ENCODE measurements around the gene EML4. TPM values are rescaled to one million over a fixed set of nuclear protein-coding genes. Genes with fewer than 3 reads are reported as not detected.
"Not testable (repeated sequence)": the region's sequence is repeated elsewhere in the genome, so short reads cannot be mapped to it uniquely, and the experiment has no call there.

Gene EML4
- polyA plus RNA-seq, 3 donors, result 5.3 to 16.5 (median 9.6) TPM

DNA sequence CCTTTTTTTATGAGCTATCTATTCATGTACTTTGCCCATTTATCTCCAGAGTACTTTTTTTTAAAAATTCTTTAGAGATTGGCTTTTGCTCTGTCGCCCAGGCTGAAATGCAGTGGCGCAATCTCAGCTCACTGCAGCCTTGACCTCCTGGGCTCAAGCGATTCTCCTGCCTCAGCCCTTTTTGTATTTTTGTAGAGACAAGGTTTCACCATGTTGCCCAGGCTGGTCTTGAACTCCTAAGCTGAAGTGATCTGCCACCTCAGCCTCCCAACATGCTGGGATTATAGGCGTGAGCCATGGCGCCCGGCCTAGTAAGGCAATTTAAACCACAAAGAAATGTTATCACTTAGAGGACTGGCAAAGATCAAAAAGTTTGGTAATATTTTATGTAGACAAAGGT lies 177.7 kb downstream of the EML4 start:
- not testable (repeated sequence) for H3K27ac ChIP-seq (ENCODE audit: low read depth, low read length)
- WGBS, 3 donors, result 88 to 94% (median 93%) methylated on average over 6 of the region's 6 CpGs

DNA sequence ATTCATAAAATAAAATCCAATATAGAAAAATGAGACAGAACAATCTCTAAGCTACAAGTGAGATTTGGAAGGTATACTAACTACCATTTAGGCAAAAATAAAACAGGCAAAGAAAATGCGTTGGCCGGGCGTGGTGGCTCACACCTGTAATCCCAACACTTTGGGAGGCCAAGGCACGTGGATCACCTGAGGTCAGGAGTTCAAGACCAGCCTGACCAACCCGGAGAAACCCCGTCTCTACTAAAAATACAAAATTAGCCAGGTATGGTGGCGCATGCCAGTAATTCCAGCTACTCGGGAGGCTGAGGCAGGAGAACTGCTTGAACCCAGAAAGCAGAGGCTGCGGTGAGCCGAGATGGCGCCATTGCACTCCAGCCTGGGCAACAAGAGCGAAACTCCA lies 178.4 kb downstream of the EML4 start:
- WGBS, 3 donors, result 97 to 98% (median 98%) methylated on average over 12 of the region's 12 CpGs
- not testable (repeated sequence) for H3K27ac ChIP-seq (ENCODE audit: low read depth, low read length)

DNA sequence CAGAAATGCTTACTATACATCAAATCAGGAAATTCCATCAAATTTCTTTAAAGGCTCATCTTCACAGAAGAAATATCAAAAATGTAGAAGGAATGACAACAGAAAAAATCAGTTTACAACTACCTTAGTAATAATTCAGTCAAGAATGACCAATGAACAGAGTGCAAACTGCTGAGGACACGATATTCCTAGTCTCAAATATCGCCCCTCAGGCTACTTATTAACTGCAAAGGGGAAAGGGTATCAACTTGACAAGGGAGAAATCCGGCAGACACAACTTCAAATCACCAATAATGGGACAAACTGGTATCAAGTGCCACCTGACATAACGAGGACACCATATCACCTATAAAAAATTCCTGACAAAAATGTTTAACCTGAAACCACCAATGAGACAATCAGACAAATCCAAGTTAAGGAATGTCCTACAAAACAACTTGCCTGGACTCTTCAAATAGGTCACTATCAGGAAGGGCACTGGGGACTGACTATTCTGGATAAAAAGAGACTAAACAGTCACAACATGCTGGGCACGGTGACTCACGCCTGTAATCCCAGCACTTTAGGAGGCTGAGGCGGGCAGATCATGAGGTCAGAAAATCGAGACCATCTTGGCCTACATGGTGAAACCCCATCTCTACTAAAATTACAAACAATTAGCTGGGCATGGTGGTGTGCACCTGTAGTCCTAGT lies 179.1 kb downstream of the EML4 start:
- no peak overlapping the region for H3K27ac ChIP-seq (ENCODE audit: low read depth, low read length)
- WGBS, 3 donors, result 78 to 98% (median 97%) methylated on average over 8 of the region's 8 CpGs

DNA sequence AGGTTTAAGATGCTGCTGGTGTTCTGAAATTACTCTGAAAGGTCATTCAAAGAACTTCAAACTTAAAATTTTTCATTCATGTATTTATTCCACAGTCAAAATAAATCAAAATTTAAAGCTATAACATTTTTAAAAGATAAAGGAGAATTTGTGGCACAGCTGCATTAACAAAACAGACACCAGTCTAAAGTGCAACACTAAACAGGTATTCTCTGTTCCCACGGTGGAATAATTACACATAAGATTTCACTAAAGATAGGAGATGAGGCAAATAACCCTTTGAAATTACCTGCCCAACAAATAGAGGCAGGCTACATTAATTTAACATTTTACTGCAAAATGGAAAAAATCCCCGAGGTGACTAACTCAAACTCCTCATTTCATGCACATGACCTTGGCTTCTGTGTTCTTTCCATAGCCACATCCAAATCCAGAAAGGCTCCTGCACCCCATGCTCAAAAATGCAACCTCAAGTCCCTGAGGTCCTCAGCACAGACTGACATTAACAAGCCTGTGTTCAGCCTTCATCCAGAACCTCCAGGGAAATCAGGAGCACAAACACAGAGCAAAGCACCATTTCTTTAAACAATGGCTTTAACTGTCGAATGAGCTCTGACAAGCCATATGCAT lies 181.4 kb downstream of the EML4 start:
- 49 to 87% (median 77%) methylated on average over 3 of the region's 3 CpGs for WGBS, 3 donors

DNA sequence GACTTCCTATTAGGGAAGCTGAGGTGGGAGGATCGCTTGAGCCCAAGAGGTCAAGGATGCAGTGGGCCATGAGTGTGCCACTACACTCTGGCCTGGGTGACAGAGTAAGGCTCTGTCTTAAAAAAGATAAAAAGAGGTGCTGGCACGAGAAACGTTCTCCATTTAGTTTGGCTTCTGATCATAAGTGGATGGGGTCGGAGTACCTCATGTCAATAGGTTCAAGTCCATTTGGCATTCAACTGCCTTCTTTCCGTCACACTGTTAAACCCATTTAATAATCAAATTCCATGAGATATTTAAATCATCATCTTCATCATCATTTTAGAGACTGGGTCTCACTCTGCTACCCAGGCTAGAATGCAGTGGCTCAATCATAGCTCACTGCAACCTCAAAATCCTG lies 182.7 kb downstream of the EML4 start:
- no peak overlapping the region for H3K27ac ChIP-seq (ENCODE audit: low read depth, low read length)
- WGBS, 3 donors, result 92% methylated on average over 5 of the region's 5 CpGs

More for the DNA sequence above, 181.4 kb downstream of the EML4 start:
- H3K27ac ChIP-seq (ENCODE audit: low read depth, low read length), result no peak overlapping the region

DNA sequence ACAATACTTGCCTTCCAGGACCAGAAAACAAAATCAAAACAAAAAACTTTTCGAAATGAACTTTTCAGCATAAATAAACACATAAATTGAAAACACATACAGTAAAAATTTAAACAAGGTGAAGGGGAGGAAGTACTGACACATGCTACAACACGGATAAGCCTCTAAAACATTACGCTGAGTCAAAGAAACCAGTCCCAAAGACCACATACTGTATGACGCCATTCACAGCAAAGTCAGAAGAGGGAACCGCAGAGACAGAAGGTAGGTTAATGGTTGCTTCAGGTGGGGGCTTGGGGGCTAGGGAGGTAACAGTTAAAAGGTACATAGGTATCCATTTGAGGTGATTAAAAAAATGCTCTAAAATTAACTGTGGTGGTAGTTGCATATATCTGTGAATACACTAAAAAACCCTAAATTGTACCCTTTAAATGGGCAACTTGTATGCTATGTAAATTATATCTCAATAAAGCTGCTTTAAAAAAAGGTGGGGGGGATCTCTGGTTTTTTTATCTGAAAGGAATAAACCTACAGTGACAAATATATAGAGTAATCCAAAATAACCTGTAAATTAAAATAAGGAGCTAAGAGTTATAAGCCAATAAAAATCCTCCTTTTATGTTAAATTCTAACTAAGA lies 184.8 kb downstream of the EML4 start:
- no peak overlapping the region for H3K27ac ChIP-seq (ENCODE audit: low read depth, low read length)
- WGBS, 3 donors, result 72 to 86% (median 79%) methylated on average over 5 of the region's 5 CpGs

DNA sequence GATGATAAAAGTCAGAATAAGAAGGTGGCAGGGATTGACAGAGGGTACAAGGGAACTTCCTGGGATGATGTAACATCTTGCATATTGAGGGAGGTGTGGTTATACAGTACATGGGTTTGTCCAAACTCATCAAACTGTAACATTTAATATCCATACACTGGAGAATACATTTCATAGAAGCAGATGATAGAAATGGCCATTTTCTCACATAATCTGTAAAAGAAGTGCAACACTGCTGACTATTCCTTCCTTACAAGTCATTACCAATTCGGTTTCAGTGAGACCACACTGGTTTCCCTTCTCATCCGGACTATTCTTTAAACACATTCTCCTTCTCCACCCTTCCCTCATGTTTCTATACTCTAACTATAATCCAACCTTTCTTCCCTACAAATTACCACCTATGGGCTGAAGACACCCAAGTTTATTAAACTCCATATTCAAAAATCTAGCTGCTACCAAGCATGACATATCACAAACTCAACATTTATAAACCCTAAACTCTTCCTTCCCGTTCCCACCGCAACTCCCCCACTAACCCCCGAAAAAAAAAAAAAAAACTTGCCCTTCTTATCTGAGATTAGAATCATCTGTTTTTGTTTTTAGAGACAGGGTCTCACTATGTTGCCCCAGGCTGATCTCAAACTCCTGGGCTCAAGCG lies 190.3 kb downstream of the EML4 start:
- WGBS, 3 donors, result 28 to 37% (median 30%) methylated on average over 6 of the region's 6 CpGs
- no peak overlapping the region for H3K27ac ChIP-seq (ENCODE audit: low read depth, low read length)

DNA sequence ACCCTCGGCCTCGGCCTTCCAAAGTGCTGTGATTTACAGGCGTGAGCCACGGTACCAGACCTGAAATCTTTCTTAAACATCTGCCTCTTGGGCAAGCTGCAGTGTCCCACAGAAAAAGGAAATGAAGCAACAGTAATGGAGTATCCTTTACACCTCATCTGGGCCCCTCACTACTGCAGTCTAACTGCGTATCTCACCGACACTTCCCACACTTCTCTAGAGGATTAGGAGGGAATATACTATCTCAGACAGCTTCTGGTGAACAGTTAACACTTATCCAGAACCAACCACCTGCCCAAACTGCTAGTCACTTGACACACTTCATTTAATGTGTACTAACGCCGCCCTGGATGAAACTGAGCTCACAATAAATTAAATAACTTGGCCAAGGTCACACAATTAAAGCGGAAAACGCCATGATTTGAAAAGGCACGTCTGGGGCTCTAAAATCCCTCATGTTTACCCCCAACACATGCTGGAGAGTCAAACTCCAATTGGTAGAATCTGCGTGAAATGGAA lies 190.9 kb downstream of the EML4 start:
- 4 to 8% (median 6%) methylated on average over 12 of the region's 12 CpGs for WGBS, 3 donors
- H3K27ac ChIP-seq (ENCODE audit: low read depth, low read length), result no peak overlapping the region

DNA sequence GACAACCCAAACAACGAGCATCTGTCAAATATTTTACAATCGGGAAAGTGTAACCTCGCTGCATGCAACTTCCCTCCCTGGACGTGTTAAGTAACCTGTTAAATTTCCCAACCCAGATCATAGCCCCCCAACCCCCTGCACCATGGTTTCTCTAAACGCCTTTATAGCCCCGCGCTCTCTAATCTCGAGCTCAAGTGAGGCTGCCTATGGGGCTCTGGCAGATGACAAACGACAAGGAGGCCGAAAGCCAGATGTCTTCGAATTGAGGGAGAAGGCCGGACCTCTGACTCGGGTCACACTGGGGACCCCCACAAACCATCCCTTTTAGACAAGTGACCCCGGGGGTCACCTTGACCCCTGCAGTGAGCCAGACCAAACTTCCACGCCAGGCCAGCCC lies 191.3 kb downstream of the EML4 start:
- H3K27ac ChIP-seq (ENCODE audit: low read depth, low read length), result peak overlapping the region; percentile 41
- 0 to 1% (median 0%) methylated on average over 15 of the region's 15 CpGs for WGBS, 3 donors

DNA sequence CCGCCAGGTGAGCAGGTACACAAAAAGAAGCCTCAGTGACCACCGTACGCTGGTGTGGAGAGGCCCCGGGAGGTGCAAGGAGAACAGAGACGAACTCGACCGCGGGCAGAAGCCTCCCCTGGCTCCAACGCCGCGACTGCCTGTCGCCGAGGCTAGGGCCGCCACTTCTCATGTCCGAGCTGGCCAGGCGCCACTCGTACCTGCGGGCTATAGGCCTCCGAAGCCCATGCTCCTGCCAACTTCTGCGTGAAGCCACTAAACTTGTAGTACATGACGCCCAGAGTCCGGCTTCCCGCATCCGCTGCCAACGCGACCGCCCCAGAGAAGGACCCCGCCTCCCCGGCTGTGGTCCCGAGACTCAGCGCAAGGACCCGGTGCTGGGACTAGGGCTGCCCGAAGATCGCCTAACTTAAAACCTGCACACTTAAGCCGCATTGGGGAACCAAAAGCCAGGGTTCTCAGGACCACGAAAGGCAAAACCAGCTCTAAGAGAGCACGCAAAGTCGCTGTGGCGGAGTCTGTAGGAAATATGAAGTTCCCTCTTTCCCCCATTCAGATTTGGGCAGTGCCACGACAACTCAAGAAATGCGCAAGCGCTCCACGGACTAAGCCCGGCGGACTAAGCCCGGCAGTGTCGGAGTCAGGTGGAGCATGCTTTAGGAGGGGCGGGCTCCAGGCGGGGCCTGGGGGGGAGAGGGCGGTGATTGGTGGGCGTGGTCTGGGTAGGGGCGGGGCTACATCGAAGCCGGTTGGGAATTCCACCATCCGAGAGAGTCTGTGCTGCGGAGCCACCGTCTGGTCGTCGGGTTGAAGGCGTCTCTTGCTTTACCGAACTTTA lies 192.0 kb downstream of the EML4 start, which contains the start of gene COX7A2L:
Gene COX7A2L, minus strand, starts transcription at position 328 of the 838 bp plus-strand sequence. Its CDS starts 56 bp downstream, at position 272.
- WGBS, 3 donors, result 0 to 1% (median 0%) methylated on average over 60 to 61 of the region's 61 CpGs
- H3K27ac ChIP-seq (ENCODE audit: low read depth, low read length), result peak within 1 kb of the TSS; percentile 41

DNA sequence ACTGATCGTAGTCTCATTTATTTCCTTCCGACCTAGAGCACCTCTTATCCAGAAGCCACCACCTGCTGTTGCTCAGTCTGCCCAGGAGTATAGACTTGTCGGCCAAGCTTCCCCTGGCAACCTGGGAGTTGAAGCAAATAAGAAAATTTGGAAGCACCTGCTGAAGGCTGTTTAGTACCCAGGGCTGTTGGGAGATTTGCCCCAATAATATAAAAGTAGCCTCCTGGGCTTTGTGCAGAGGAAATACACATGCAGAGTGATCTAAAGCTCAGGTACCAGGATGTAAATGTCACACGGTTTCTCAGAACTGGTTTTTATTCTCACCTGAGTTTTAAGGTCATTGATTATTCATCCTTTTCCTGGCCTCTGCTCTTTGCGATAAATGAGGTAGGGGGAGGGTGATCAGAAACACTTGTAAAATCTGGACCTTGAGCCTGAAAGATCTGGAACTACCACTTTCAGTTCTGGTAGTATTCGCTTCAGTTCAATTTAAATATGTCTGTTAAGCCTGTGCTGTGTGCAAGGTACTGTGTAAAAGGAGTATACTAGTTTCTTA lies 192.7 kb downstream of the EML4 start:
- H3K27ac ChIP-seq (ENCODE audit: low read depth, low read length), result no peak overlapping the region
- WGBS, 3 donors, result 7 to 28% (median 25%) methylated on average over 6 of the region's 6 CpGs

DNA sequence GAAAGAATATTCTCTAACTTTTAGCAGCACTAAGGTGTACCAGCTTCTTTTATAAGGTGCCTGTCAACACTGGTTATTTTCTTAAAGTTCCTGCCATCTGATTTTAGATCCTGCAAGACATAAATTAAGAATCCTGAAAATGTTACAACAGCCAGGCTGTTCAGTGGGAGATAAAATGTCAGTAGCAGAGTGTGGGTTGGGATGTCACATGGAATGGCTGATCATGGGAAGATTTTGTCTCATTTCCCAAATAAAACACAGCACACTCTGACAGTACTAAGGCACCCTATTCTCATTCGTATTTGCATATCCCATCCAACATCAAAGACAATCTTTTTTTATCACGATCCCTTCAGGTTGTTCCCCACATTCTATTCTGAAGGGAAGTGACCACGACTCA lies 194.3 kb downstream of the EML4 start:
- no peak overlapping the region for H3K27ac ChIP-seq (ENCODE audit: low read depth, low read length)
- WGBS, 3 donors, result 78 to 82% (median 80%) methylated on average over 3 of the region's 3 CpGs

DNA sequence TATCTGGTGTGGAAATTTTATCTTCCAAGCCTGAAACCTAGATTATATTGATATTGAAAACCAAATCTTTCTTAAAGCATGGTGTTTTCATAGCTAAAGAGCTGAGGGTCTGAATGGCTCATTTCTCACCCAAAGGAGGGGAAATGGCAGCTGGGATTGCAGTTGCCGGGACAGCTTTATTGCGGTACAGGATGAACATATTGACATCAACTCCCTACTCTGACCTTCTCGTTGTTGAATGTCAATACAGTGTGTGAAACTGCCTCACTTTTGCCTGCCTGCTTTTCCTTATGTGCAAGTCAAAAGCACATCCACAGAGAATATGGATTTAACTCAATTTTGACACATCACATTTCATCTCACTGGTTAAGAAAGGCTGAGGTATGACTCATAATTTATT lies 195.5 kb downstream of the EML4 start:
- H3K27ac ChIP-seq (ENCODE audit: low read depth, low read length), result no peak overlapping the region
- WGBS, 3 donors, result 60 to 80% (median 64%) methylated on average over 3 of the region's 3 CpGs

DNA sequence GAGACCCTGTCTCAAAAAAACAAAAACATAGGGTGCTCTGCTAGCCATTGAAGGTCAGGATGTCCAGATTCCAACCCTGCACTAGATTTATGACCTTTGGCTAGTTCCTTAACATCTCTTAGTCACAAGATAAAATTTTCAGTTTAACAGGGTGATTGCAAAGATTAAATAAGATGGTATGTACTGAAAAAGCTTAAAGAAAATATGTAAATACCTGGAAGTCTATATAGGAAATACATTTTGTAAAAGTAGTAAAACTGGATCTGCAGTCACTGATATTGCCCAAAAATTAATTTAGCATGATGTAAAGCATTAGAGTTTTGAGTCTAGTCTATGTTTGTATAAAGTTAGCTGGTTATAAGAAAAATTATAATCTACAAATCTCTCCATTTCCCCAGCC lies 197.3 kb downstream of the EML4 start:
- no peak overlapping the region for H3K27ac ChIP-seq (ENCODE audit: low read depth, low read length)

DNA sequence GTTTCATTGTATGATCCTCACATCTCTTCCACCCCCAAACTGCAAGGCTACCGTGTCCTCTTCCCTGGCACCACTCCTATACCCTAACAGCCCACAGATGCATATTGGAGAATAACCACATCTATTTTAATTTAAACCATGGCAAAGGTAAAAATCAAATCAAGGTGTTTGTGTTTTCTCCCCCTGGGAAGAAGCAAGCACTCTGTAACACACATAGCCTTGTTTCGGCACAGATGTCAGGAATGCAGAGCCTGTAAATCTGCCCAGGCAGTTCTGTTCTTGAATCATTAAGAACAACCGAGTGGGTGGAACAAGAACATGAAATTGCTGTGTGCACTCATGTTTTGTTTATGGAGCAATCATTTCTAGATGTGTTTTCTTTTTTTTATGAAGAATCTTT lies 198.7 kb downstream of the EML4 start:
- 39 to 54% (median 49%) methylated on average over 3 of the region's 3 CpGs for WGBS, 3 donors
- H3K27ac ChIP-seq (ENCODE audit: low read depth, low read length), result no peak overlapping the region

DNA sequence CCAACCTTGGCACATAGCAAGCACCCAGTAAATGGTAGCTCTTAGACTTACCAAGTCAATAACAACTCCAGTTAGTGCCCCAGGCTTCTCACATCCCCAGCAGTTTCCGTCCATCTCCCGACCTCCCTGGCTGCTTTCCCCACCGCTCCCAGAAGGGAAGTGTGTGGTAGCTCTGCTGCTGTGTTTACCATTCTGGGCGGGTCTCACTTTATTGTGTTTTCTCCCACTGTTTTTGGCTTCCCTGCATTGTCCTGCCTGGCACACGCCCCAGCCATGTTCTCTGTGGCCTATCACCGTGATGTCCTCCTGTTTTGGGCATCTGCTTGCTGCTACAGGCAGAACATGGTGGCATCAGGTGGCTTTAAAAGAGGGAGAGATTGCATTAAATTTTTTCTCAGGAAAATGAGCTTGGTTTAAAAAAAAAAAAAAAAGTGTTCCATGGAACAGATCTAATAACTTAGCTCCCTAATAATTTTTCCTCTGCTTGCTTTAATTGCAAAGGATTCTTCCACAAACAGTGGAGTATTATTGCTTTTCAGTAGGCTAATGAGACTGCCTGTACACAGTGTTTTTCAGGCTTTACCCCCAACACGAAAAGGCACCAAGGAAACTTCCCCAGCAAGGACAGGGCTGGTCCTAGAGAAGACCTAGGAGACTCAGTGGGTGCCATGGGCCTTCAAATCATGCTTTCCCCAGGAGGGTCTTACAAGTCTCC lies 199.8 kb downstream of the EML4 start:
- no peak overlapping the region for H3K27ac ChIP-seq (ENCODE audit: low read depth, low read length)
- WGBS, 3 donors, result 62 to 76% (median 71%) methylated on average over 7 of the region's 7 CpGs

DNA sequence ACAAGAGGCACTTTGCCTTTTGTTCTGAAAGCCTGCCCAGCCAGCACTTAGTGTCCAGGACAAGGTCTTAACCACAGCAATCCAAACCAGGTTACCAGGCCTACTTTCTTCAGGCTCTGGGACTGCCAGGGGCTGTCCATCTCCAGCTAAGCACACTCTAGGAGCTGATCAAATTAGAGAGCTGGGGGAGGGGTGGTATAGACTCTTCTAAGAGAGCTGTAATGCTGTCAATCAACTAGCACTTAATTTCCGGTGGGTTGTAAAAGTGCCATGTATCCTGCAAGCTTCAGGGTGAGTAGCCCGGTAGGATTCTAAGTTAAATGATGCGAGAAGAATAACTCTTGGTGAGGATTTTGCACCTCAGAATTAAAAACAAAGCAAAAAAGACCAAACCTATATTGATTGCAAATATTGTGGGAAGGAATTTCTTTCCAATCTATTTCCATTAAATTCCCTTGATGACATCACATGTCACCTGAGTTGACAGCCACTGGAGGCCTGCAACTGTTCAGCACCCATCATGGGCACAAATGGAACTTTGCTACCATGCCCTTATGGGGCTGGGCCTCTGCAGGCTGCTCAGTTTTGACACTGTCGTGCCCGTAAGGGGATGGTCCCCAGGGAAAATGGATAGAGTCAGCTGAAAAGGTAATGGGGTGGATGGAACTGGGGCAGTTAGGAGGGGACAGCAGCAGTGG lies 200.5 kb downstream of the EML4 start:
- 86 to 90% (median 89%) methylated on average over 5 of the region's 5 CpGs for WGBS, 3 donors
- H3K27ac ChIP-seq (ENCODE audit: low read depth, low read length), result no peak overlapping the region

Data from adipose tissue (tissue), 3 donors.